HT1080 (cell line): Measurements from ENCODE around the gene ATG4C. TPM values are rescaled to one million over a fixed set of nuclear protein-coding genes. Genes with fewer than 3 reads are reported as not detected.
"Not testable (repeated sequence)": the region's sequence is repeated elsewhere in the genome, so short reads cannot be mapped to it uniquely, and the experiment has no call there.

ENCODE experiments used
- DNase-seq: peaks from one replicate; pipeline ENCODE4 v3.0.0-alpha.2; 2015; ENCODE audit warnings: low read depth
- polyA plus RNA-seq, 2 experiments: library from polyadenylated mRNA; depleted of rRNA; stranded (reverse); fragments of >200 nt; gene quantifications; 2 replicates each; pipeline ENCODE4 v1.2.3, GENCODE V29; 2015
- total RNA-seq: library from RNA; depleted of rRNA; stranded (reverse); fragments of >200 nt; shearing (Covaris generic); gene quantifications from 2 replicates; pipeline ENCODE4 v1.2.3, GENCODE V29; 2014; rRNA removed

Gene ATG4C
- total RNA-seq = 7.8 and 8.4 TPM in 2 replicates
- polyA plus RNA-seq (2015; cell fraction: cytosol; rRNA removed) = 12.7 and 13.8 TPM in 2 replicates
- polyA plus RNA-seq (2015; cell fraction: nucleus; rRNA removed) = 11.8 and 12.9 TPM in 2 replicates

DNA sequence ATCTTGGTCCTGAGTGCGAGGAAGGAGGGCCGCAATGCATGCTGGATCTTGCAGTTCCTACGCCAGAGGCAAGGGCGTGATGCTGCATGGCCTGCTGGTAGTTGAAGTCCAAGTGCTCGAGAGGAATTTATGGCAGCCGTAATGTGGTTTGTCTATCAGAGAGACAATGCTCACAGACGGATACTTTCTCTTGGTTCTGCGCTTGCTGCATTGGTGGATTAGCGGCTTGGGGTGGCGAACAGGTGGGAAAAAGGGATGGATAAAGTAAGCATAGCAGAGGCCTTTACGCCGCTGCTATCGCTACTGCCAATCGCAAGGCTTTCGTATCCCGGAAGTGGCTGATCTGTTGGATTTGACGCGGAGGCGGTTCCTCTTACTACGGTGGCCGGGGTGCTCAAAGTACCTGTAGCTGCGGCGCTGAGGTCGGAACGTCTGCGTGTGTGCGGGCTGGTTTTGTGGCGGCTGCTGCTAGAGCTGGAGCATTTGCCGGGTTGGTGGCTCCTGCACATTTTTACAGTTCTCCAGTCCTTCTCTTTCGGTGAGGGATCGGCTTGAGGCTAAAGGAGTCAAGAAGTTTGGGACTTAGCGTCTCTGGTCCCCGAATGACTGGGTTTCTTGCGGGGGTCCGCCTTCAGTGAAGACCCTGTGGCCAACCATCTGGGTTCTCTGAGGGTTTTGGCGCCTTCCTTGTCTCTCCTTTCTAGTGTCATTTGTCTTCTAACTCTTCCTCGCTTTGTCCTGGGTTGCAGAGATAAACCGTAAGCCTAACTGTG is at the start of gene ATG4C:
ATG4C (plus strand) TSS at position 397 of the 773 bp plus-strand sequence. CDS start 19,655 bp downstream, outside the sequence.
- DNase-seq = peak; percentile 97

- peak; percentile 82 for DNase-seq
Observed at GRCh38 chr1:62735491-62736171, 48.3 kb upstream of the ATG4C start.

- not testable (repeated sequence) for DNase-seq
Observed at GRCh38 chr1:62740701-62741100, 43.2 kb upstream of the ATG4C start.

- DNase-seq = no peak
Observed at GRCh38 chr1:62744611-62745577, 39.0 kb upstream of the ATG4C start.

GRCh38 chr1:62746086-62746808 is 37.7 kb upstream of the ATG4C start:
- peak; percentile 63 for DNase-seq

GRCh38 chr1:62746809-62747138 is 37.2 kb upstream of the ATG4C start:
- no peak for DNase-seq

DNA sequence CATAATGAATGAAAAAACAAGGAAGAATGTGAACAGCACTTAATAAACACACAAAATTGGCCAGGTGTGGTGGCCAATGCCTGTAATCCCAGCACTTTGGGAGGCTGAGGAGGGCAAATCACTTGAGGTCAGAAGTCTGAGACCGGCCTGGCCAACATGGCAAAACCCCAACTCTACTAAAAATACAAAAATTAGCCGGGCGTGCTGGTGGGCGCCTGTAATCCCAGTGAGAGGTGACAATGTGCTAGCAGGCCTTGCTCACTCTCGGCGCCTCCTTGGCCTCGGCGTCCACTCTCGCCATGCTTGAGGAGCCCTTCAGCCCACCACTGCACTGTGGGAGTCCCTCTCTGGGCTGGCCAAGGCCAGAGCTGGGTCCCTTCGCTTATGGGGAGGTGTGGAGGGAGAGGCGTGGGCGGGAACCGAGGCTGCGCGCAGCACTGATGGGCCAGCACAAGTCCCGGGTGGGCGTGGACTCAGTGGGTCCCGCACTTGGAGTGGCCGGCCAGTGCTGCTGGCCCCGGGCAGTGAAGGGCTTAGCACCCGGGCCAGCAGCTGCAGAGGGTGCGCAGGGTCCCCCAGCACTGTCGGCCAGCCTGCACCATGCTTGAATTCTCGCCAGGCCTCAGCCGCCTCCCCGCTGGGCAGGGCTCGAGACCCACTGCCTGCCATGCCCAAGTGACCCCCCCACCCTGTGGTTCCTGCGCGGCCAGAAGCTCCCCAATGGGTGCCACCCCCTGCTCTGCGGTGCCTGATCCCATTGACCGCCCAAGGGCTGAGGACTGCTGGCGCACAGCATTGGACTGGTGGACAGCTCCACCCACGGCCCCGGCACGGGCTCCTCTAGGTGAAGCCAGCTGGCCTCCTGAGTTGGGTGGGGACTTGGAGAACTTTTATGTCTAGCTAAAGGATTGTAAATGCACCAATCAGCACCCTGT is 30.6 kb upstream of the ATG4C start:
- no peak for DNase-seq

DNA sequence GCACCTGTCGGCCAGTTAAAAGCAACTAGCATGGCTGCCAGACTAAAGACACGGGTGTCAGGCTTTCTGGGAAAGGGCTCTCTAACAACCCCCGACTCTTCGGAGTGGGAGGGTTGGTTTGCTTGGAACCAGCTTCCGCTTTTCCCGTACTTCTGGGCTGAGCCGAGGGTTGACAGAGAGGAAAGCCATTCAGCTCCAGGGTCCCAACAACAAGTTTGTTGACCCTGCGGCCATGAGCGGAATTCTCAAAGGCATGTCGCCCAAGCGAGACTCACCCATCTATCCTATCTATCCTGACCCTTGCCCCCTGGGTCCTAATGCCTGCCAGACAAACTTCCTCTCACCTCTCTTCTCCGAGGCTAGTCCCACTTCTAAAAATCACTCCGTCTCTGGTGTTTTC is 29.0 kb upstream of the ATG4C start:
- DNase-seq = not testable (repeated sequence)

DNA sequence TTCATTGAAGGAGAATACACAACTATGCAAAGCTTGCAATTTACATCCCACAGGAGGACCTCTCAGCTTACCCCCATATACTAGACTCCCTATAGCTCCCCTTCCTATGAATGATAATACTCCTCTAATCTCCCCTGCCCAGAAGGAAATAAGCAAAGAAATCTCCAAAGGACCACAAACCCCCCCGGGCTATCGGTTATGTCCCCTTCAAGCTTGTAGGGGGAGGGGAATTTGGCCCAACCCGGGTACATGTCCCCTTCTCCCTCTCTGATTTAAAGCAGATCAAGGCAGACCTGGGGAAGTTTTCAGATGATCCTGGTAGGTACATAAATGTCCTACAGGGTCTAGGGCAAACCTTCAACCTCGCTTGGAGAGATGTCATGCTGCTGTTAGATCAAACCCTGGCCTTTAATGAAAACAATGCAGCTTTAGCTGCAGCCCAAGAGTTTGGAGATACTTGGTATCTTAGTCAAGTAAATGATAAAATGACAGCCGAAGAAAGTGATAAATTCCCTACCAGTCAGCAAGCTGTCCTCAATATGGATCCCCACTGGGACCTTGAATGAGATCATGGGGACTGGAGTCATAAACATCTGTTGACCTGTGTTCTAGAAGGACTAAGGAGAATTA is 27.6 kb upstream of the ATG4C start:
- DNase-seq = not testable (repeated sequence)

GRCh38 chr1:62759232-62759875 is 24.6 kb upstream of the ATG4C start:
- not testable (repeated sequence) for DNase-seq

GRCh38 chr1:62760021-62760782 is 23.7 kb upstream of the ATG4C start:
- not testable (repeated sequence) for DNase-seq

DNA sequence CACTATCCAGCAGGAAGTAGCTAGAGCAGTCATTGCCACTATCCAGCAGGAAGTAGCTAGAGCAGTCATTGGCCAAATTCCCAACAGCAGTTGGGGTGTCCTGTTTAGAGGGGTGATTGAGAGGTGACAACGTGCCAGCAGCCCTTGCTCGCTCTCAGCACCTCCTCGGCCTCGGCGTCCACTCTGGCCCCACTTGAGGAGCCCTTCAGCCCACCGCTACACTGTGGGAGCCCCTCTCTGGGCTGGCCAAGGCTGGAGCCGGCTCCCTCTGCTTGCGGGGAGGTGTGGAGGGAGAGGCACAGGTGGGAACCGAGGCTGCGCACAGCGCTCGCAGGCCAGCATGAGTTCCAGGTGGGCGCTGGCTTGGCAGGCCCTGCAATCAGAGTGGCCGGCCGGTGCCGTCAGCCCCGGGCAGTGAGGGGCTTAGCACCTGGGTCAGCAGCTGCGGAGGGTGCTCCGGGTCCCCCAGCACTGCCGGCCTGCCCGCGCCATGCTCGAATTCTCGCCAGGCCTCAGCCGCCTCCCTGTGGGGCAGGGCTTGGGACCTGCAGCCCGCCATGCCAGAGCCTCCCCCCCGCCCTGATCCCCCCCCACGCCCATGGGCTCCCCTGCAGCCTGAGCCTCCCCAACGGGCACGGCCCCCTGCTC is 22.6 kb upstream of the ATG4C start:
- not testable (repeated sequence) for DNase-seq

DNA sequence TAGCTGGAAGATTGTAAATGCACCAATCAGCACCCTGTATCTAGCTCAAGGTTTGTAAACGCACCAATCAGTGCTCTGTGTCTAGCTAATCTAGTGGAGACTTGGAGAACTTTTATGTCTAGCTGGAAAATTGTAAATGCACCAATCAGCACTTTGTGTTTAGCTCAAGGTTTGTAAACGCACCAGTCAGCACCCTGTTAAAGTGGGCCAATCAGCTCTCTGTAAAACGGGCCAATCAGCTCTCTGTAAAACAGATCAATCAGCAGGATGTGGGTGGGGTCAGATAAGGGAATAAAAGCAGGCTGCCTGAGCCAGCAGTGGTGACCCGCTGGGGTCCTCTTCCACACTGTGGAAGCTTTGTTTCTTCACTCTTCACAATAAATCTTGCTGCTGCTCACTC is 21.9 kb upstream of the ATG4C start:
- not testable (repeated sequence) for DNase-seq

GRCh38 chr1:62765981-62766380 is 18.0 kb upstream of the ATG4C start:
- no peak for DNase-seq

DNA sequence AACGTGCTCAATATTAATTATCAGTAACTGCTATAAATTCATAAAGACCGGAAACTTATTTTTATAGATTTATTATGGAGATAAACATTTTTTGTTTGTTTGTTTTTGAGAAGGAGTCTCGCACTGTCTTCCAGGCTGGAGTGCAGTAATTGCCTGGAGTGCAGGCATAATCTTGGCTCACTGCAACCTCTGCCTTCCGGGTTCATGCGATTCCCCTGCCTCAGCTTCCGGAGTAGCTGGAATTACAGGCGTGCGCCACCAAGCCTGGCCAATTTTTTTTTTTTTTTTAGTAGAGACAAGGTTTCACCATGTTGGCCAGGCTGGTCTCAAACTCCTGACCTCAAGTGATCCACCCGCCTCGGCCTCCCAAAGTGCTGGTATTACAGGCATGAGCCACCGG is 15.4 kb upstream of the ATG4C start:
- DNase-seq = not testable (repeated sequence)

DNA sequence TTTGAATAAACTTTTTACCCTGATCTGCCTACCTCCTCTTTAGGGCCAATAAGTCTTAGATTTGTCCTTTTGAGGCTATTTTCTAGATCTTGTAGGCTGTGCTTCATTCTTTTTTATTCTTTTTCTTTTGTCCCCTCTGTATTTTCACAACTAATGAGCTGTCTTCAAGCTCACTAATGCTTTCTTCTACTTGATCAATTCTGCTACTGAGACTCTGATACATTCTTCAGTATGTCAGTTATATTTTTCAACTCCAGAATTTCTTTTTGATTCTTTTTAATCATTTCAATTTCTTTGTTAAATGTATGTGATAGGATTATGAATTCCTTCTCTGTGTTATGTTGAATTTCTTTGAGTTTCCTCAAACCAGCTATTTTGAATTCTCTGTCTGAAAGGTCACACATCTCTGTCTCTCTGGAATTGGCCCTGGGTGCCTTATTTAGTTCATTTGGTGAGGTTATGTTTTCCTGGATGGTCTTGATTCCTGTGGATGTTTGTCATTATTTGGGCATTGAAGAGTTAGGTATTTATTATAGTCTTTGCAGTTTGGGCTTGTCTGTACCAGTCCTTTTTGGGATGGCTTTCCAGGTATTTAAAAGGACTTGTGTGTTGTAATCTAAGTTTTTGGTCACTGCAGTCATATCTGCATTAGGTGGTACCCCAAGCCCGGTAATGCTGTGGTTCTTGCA is 11.2 kb upstream of the ATG4C start:
- DNase-seq = no peak

DNA sequence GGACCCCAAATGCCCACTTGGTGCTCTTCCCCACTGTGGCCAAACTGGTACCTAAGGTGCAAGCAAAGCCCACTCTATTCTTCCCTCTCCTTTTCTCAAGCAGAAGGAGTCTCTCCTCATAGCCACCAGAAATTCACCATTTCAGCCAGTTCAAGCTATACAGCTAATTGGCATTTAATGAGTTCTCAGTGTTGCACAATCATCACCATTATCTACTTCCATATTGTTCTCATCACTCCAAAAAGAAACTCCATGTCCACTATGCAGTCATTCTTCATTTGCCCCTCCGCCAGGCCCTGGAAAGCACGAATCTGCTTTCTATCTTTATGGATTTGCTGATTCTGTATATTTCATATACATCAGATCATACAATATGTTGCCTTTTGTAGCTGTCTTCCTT is 9.9 kb upstream of the ATG4C start:
- no peak for DNase-seq
